ENCODE results near the gene TAF4.
"Not testable (repeated sequence)": the region's sequence is repeated elsewhere in the genome, so short reads cannot be mapped to it uniquely, and the experiment has no call there.

The TAF4 gene

DNA sequence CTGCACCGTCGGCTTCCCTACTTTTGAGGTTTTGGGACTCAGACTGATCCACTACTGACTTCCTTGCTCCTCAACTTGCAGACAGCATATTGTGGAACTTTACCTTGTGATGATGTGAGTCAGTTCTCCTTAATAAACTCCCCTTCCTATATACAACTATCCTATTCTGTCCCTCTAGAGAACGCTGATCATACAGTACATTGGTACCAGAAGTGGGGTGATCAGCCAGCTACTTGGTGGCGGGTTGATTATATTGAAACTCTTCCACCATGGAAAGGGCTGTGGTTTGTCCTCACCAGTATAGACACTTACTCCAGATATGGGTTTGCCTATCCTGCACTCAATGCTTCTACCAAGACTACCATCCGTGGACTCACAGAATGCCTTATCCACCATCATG lies 7.6 kb upstream of the TAF4 start:
- no peak for DNase-seq (ENCODE audit: low spot score)

DNA sequence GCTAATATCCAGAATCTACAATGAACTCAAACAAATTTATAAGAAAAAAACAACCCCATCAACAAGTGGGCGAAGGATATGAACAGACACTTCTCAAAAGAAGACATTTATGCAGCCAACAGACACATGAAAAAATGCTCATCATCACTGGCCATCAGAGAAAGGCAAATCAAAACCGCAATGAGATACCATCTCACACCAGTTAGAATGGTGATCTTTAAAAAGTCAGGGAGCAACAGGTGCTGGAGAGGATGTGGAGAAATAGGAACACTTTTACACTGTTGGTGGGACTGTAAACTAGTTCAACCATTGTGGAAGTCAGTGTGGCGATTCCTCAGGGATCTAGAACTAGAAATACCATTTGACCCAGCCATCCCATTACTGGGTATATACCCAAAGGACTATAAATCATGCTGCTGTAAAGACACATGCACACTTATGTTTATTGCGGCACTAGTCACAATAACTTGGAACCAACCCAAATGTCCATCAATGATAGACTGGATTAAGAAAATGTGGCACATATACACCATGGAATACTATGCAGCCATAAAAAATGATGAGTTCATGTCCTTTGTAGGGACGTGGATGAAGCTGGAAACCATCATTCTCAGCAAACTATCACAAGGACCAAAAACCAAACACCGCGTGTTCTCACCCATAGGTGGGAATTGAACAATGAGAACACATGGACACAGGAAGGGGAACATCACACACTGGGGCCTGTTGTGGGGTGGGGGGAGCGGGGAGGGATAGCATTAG lies 6.2 kb upstream of the TAF4 start:
- DNase-seq (ENCODE audit: low spot score): not testable (repeated sequence)

DNA sequence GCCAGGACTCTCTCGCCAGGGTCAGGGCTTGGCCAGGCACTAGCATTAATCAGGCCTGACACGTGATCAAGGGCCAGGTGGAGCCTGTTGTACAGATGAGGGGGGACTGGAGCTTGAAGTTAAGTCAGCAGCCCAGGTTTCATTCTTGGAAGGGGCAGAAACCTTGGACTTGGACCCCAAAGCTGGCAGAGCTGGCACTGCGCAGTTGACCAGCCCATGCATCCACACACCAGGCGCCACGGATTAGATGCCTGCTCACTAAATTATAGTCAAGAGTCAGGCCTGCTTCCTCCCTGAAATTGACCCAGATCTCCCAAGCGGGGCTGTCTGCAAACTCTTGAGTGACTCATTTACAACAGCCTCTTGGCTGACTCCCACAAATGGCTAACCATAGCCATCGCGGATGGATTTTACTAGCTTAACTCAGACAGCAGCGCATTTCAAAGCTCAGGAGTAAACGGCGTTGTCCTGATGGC lies 4.1 kb upstream of the TAF4 start:
- no peak for DNase-seq (ENCODE audit: low spot score)

DNA sequence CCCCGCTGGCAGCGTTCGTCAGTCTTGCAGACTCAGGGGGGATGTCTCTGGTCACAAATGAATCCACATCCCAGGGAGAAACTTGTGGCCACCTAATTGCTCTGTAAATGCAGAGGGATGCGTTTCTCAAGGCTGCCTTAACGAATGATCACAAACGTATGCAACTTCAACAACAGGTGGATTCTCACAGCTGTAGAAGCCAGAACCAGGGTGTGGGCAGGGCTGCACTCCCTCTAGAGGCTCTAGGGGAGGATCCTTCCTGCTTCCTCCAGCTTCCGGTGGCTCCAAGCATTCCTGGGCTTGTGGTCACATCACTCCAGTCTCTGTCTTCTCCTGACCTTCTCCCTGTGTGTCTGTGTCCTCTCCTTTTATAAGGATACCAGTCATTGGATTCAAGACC lies 3.3 kb upstream of the TAF4 start:
- DNase-seq (ENCODE audit: low spot score): no peak

DNA sequence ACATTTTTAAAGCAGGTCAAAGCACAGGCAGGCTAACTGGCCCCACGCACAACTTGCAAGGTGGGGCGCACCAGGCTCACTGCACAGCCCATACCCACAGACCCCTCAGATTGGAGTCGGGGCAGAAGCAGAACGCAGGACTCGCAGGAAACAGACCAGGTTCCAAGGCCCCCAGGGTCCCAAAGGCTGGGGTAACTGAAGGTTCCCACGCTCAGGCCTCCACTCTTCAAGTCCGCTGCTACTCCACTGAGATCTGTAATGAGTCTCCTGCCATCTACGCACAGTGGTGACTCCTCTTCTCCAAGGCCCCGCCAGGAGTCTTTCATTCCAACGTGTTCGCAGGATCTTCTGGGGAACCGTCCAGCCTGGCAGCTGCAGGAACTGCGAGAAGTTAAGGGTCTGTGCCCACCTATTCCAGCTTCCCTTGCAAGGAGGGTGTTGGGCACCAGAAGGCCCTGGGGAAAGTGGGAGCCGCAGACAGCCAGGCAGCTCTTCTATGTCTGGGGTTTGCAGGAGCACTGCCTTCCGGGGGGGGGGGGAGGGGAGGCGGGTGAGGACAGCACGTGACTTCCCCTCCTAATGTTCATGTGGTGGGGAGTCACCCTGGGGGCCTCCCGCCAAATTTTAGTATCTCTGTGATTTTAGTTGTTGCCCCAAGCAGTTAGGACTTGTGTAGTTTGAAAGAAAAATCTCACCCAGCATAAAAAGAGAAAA lies 2.0 kb upstream of the TAF4 start:
- DNase-seq (ENCODE audit: low spot score): peak; percentile 14

DNA sequence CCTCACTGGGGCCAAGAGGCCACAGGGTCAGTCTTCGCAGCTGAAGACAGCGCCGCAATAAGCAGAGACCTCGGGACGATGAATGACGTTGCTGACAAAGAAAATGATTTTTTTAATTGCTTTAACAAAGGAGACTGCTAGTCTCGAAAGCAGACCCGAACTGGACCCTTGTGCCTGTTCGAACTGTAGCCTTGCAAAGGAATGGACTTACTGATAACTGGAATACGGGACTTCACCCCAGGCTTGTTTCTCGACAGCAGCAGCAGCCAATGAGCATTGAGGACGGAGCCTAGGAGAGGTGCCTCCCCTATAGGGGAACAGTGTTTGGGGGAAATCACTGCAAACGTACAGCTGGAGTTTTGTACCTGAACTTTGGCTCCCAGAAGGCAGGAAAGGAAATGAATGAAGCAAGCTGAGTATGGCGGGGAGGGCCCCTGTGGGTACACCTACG lies 1.3 kb upstream of the TAF4 start:
- peak; percentile 27 for DNase-seq (ENCODE audit: low spot score)

DNA sequence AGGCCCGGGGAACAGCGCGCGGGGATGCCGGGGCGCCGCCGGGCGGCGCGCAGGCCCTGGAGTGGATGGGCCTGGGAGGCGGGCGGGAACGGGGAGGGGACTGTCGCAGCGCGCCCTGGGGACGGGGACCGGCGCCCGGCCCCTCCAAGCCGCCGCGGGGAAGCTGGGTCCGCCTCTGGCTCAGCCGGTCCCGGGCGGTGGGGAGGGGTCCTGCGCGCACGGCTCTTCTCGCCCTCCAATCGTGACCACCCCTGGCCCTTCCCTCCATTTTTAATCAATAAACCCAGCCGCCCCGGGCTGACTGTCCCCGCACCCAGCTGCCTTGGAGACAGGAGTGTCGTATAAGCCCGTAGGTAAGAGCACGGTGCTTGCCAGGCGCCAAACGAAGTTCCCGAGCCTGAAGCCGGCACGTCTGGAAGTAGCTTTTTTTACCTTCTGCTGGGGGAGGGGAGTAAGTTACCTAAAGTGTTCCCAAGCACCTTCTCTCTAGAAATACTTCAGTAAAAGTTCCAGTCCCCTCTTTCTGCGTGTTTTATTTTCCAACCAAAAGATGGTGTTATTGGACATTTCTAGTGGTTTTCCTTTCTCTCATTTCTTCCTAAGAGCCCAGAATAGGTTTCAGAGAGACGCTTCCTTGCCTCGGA lies 780 bp upstream of the TAF4 start:
- DNase-seq (ENCODE audit: low spot score): peak; percentile 90

DNA sequence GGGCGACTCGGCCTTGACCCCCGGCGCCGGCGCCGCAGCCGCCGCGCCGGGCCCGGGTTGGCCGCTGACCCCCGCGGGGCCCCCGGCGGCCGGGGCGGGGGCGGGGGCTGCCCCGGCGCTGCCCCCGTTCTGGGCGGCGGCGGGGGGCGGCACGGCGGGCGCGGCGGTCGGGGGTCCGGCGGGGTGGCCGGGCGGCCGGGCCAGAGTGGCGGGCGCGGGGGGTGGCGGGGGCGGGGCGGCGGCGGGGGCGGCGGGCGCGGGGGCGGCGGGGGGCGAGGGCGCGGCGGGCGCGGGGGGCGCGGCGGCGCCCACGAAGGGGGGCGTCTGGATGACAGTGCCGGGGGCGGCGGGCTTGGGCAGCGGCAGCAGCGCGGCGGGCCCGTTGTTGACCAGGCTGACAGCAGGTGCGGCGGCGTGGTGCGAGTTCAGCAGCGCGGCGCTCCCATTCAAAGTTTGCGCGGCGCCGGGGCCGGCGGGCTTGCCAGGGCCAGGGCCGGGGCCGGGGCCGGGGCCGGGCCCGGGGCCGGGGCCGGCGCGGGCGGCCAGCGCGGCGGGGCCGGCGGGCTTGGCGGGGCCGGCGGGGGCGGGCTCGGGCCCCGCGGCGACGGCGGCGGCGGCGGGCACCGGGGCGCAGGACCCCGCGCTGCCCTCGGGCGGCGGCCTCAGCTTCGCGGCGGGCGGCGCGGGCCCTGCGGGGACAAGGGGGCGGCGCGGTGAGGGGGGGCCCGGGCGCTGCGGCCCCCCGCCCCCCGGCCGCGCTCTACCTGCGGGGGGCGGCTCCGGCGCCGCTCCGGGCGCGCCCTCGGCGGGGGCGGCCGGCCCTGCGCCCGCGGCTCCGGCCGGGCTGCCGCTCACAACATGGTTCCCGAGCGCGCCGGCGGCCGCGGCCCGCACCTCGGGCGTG lies 659 bp downstream of the TAF4 start:
- peak; percentile 79 for DNase-seq (ENCODE audit: low spot score)

DNA sequence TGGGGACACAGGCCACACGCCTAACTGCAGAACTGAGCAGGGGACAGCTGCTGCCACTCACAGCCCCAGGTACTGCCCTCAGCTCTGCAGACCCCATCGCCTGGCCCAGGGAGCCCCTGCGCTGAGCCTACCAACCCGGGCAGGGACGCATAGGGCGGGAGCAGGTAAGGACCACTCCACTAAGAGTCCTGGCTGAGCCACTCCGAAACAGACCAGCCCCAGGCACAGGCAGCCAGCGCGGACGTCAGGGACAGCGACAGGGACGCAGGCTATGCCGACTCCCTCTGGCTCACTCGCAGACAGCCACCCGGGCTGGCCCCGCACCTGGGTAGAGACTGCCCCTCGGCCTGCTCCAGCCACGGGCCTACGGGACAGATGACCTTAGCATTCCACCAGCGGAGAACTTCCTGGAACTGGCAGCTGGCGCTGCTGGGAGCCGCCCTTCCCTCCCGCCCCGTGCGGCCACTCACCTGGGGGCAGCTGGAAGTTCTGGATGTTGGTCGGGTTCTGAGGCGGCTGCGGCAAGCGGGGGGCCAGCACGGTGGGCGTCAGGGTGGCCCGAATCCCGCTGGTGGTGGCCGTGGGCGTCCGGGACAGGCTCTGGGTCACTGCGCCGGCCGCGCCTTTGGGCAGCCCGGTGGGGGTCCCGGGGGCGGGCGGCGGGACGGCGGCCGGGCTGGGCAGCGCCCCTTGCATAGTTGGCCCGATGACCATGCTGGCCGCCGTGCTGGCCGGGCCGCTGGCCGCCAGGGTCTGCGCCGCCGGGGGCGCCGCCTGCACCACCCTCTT lies 1.5 kb downstream of the TAF4 start:
- peak; percentile 51 for DNase-seq (ENCODE audit: low spot score)

DNA sequence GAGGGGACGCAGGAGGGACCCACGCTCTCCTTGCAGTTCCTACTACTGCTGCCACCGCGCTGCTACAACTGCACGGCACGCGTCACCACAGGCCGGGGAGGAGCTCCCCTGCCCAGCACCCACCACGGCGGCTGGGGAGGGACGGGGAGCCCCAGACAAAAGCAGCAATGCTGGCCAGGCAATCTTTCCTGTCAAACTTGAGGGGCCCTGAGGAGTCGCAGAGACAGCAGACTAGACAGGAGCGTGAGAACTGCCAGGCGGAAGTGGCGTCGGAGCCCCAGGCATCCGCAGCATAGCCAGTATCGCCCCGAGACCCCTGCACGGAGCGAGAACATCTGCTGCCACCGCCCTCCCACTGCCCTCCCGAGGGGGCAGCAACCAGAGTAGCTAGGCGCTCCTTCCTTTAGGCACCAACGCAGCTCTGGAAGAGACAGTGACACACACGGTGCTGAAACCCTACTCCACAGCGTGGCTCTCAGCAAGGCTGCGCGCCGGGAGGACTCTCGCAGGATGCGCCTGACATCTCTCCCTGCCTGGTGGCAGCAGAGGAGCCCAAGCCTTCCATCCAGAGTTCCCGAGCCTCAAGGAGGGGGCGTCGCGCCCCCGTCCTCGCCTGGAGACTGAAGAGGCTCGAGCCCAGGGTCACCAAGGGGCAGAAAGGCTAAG lies 2.2 kb downstream of the TAF4 start:
- no peak for DNase-seq (ENCODE audit: low spot score)

DNA sequence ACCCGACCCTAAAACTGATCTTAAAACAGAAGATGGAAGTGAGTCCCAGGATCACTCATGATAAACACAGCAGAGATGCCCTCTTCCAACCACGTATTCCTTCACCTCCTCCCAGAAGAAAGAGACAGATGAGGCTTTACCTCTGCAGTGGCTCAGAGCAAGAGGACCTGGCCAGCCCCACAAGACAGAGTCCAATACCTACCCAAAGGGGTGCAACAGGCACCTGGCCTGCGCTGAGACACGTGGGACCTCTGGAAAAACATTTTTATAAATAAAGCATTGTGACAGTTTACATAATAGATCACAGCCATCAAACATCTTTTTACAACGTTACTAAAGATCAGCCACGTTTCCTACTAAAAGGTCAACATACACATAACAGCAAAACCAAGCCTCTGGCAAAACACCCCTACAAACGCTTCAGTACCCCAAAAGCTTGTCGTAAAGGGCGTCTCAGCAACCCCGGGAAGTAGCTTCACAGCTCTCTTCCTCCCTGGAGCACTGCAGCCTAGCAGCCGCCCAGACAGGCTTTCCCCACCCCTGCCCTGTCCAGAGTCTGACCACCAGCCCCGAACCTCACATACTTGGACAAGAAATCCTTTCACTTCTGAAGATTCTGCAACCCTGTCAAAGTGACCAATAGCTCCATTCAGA lies 2.9 kb downstream of the TAF4 start:
- DNase-seq (ENCODE audit: low spot score): peak; percentile 22

DNA sequence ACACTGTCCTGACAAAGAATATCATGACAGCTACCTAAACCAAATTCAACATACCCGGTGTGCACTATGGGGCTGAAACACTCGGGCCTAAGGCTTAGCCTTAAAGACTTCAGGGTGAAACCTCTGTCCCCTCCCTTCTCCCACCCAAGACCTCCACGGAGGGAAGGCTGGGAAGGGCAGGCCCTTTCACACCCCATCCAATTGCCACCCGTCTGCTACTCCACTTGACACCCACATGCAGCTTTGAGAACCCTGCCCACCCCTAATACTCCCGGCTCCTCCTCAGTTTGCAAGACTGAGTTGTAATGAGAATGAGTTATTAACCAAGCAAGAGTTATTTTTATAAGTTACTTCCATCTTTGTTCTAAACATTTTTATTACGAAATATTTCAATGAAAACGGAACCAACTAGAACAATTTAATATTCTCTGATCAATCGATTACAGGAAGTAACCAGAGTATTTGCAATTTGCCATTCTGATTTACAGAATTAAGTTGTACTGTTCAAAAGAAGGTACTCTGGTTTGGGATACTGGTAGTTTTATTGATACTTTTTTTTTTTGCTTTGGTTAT lies 3.7 kb downstream of the TAF4 start:
- peak; percentile 20 for DNase-seq (ENCODE audit: low spot score)

DNA sequence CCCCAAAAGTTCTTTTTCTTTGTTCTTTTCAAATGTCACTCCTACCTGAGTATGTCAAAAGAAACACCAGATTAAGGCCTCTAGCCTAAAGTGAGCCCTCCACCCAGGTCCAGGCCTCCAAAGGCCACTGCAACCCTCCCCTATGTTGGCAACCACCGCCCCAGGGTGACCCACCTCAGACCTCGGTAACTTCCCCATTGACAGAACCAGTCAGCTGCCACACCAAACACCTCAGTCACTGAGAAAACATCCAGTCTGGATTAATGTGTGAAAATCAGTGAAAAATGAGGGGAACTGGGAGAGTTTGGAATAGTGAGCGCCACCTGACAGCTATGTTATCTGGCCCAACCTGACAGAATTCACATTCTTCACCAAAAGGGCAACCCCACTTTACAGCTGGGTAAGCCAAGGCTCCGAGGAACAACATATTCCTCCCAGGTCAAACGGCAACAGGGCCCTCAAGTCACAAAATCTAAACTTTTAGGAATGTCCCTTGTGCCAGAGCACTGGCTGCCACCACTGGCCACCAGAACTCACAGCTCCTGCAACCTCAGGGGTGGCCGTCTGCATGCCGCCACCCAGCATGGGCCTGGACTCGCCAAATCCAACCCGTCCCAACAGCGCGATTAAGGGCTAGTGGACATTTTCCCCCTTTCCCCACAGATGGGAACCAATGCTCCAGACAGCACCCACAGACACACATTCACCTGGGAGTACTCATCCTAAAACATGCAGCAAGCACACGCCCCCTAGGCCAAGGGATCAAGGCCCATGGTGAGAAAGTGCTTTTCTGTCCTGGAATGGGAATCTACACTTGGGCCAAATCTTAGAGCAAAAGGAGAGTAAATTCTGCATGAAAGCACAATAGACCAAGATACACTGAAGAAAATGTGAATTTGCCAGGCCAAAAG lies 4.8 kb downstream of the TAF4 start:
- DNase-seq (ENCODE audit: low spot score): peak; percentile 18

DNA sequence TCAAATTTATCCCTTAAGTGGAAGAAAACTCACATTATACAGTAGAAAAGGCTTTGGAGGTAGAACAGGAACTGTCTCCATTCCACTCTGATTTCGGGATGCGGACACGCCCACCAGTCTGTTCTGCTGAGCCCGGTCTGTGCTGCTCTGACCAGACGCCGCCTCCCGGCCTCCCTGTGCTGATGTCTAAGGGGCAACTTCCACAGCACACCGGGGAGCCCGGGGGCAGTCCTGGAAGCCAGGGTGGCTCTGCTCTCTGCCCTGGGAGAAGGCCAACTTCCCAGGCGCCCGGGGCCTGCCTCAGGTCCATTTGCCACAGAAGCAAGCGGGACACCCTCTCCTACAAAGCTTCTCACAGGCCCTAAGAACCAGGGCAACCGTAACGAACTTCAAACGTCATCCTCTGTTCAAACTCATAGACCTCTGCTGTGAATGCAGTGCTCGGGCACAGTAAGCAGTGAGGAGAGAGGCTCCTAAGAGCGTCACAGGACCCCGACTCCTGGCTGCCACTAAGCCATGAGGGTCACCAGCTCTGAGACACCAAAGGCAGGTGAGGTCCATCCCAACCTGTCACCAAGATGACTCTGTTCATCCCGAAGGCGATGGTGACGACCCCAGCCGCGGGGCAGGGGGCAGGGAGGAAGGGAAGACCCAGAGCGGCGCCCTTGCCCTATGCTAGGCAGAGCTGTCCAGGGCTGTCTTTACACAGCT lies 5.6 kb downstream of the TAF4 start:
- peak; percentile 24 for DNase-seq (ENCODE audit: low spot score)

DNA sequence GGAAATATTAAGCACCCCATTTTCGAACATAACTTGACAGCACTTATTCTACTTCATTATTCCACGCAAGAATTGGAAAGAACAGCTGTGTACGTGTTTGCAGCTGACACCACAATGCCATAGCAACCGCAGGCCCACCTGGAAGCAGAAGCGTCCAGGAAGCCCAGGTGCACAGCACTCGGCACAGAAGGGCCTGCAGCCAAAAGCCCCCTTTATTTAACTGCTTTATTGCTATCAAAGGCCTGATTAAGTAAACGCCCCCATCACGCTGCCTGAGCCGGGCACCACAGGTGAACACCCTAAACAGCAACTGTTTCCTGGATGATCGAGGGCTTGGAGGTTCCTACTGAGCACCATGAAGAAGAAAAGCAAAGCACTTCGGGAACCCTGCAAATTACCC lies 6.3 kb downstream of the TAF4 start:
- DNase-seq (ENCODE audit: low spot score): peak; percentile 7

DNA sequence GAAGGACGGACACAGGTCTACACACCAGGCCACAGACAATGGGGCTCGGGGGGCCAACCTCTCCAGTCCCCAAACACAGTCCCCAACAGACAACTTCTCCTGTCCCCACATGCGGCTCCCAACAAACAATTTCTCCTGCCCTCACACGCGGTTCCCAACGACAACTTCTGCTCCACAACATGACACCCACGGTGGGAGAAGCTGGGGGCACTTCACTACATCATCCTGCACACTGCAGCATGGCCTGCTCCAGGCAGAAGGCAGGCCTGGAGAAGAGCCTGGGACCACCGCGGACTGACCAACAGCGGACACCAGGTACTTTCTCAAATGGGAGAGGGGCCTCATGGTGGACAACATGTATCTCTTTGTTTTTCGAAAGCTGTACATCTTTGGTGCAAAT lies 6.7 kb downstream of the TAF4 start:
- DNase-seq (ENCODE audit: low spot score): peak; percentile 9

DNA sequence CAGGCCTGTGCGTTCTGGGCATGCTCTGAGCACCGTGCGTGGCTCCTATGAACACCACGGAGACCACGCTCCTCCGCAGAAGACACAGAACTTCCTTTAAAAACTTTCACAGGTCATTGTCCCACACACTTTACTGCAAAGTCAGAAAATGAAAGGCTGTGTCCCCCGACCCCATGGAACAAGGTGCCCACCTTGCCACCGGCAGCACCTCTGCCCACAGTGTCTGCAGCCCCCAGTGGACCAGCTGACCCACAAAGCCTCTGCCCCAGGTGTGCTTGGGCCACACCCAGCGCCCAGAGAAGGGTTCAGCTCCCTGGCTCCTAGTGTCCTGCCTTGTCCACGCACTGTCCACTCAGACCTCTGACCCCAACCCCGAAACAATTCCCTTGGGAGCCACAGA lies 8.7 kb downstream of the TAF4 start:
- DNase-seq (ENCODE audit: low spot score): peak; percentile 17

DNA sequence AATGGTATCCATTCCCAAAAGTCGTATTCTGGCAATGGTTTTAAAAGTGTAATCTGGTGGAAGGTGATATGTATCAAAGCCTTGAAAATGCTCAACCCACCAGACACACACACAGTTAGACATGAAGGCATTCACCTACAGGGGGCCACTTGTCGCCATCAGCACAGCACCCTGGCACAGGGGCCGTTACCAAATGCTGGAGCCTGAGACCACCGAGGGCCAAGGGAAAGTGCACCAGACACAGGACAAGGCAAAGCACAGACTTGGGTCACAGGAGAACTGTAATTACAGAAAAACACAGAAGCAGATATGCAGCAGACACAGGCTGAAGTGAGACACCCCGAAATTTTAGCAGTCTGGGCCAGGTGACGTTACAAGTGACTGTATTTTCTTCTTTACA lies 9.3 kb downstream of the TAF4 start:
- DNase-seq (ENCODE audit: low spot score): peak; percentile 14

Measured in D341Med (cell line).